ENCODE measurements around the gene NIT1. TPM values are rescaled to one million over a fixed set of nuclear protein-coding genes. Genes with fewer than 3 reads are reported as not detected.

Gene NIT1
- total and polyA plus RNA-seq, 8 donors = 8.8 to 77.9 (median 24.1) TPM

DNA sequence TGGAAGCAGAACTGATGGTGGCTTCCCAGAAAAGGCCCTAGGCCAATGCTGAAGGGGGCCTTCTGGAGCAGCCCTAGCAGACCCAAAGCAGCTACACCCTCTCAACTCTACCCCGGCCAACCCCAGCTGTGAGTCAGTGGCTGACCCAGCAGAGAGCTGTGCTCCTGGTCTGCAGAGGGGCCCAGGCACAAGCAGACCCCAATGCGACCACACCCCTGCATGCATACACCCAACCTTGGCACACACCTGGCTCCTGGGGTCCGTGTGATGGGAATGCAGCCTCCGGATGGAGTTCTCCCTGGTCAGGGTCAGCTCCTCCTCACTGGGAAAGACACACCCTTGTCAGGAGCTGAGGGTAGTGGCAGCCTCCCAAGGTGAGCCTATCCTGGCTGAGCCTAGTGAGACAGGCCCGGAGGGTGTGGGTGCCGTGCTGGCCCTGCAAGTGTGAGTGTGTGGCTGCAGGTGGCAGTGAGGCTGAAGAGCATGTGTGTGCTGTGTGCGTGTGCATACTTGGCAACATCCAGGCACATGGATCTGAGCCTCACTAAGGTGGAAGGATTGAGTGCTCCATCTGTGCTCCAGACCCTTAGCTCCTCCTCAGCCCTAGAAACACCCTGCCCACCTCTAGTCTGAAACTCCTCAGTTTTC is 44.3 kb upstream of the NIT1 start:
- Histone ChIP-seq H3K36me3 (peaks cover 0 to 35% (median 13%) of the 10 kb centered on the region in 4 donors), H3K27me3 (no peaks in the 10 kb centered on the region), H3K4me1 (peaks cover 0 to 5% (median 0%) of the 10 kb centered on the region in 4 donors), H3K9me3 (no peaks in the 10 kb centered on the region), H3K4me3 (no peak overlapping the region), H3K27ac (no peak overlapping the region)
- intact Hi-C loops (cut with DNase I; ENCODE audit: low total_unique reads) = no loop called here
- TF ChIP-seq POLR2AphosphoS5 (IDR thresholded peaks at IDR 0.05) = no peak
- TF ChIP-seq, protein P1, sequence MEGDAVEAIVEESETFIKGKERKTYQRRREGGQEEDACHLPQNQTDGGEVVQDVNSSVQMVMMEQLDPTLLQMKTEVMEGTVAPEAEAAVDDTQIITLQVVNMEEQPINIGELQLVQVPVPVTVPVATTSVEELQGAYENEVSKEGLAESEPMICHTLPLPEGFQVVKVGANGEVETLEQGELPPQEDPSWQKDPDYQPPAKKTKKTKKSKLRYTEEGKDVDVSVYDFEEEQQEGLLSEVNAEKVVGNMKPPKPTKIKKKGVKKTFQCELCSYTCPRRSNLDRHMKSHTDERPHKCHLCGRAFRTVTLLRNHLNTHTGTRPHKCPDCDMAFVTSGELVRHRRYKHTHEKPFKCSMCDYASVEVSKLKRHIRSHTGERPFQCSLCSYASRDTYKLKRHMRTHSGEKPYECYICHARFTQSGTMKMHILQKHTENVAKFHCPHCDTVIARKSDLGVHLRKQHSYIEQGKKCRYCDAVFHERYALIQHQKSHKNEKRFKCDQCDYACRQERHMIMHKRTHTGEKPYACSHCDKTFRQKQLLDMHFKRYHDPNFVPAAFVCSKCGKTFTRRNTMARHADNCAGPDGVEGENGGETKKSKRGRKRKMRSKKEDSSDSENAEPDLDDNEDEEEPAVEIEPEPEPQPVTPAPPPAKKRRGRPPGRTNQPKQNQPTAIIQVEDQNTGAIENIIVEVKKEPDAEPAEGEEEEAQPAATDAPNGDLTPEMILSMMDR (IDR thresholded peaks at IDR 0.05) = peak in 1 of 7 experiments; percentile 2
- WGBS, 5 donors = 49 to 72% (median 61%) methylated on average over 4 to 7 of the region's 7 CpGs
- DNase-seq = peak in 1 of 2 donors; percentile 41

DNA sequence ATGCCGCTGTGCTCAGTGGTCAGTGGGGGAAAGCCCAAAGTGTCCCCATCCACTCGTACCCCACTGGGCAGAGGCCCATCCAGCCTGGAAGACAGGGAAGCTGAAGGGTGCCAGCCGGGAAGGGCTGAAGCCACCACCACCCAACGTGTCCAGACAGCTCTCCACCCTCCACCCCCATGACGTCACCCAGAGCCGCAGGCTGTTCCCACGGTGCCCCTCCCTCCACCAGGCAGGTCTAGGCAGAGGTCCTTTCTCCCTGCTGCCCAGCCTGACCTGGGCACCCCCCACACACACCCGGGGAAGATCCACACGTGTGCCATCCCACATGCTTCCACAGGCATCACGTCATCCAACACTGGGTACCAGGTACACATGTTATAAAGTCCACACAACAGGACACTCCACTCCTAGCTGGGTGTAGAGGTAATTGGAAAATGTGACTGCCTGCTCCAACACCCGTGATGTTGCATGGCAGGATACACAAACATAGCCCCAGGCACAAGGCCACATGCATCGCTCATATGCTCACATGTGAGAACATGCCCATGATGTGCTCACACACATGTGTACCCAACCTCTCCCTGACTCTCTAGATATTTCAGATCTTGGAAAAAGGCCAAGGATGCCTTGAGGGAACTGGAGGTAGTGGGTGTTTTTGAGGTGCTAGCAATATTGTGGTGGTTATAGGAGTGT is 43.1 kb upstream of the NIT1 start:
- 78 to 91% (median 83%) methylated on average over 10 to 12 of the region's 12 CpGs for WGBS, 5 donors
- H3K27ac ChIP-seq = no peak overlapping the region
- TF ChIP-seq POLR2A (IDR thresholded peaks at IDR 0.05) = no peak
- TF ChIP-seq EP300 (IDR thresholded peaks at IDR 0.05) = no peak
- no peak for TF ChIP-seq POLR2AphosphoS5 (IDR thresholded peaks at IDR 0.05)
- TF ChIP-seq, protein P1 (IDR thresholded peaks at IDR 0.05) = no peak
- no peak overlapping the region for H3K4me3 ChIP-seq
- no peak for DNase-seq
- H3K27me3 ChIP-seq = peaks cover 0 to 4% (median 0%) of the 10 kb centered on the region in 3 donors
- H3K9me3 ChIP-seq = no peaks in the 10 kb centered on the region
- no peaks in the 10 kb centered on the region for H3K4me1 ChIP-seq
- intact Hi-C loops (cut with DNase I; ENCODE audit: low total_unique reads) = no loop called here
- peaks cover 0 to 44% (median 13%) of the 10 kb centered on the region in 4 donors for H3K36me3 ChIP-seq

DNA sequence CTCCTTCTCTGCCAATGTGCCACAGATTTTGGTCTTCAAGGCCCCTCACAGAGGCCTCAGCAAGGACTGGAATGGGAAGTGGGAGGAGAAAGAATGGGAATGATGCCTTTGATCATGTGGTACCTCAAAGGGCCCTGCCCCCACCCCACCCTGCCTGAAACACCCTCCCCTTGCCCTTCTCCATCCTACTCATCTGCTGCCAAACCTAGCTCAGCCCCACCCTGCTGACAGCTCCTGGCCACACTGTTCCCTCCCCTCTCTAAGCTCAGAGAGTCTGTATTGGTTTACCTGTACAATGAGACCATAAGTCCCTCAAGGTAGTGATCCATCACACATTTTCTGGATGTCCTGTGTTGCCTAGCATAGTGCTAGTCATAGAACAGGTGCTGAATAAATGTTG is 41.5 kb upstream of the NIT1 start:
- no peaks in the 10 kb centered on the region for H3K4me1 ChIP-seq
- intact Hi-C loops (cut with DNase I; ENCODE audit: low total_unique reads) = no loop called here

DNA sequence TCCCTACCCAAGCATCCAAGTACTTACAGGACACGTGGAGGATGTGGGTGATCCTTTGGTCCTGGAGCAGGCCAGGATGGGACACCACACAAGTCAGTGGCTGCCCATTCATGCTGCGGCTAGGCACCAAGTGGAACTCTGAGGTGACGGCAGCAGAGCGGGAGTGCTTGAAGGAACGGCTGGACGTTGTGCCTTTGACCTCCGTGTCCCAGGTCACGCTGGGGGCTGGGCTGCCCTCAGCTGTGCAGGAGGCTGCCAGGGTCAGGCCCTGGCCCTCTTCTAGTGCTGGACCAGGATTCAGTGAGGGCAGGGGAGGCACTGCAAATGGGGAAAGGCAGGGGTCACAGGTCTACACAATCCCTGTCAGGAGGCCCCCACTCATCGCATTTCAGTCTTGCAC is 40.5 kb upstream of the NIT1 start:
- intact Hi-C loops (cut with DNase I; ENCODE audit: low total_unique reads) = no loop called here
- Histone ChIP-seq H3K36me3 (peaks cover 0 to 41% (median 13%) of the 10 kb centered on the region in 4 donors), H3K27ac (no peak overlapping the region), H3K9me3 (no peaks in the 10 kb centered on the region), H3K4me3 (no peak overlapping the region), H3K27me3 (peaks cover 0 to 4% (median 0%) of the 10 kb centered on the region in 3 donors), H3K4me1 (peaks cover 0 to 9% (median 4%) of the 10 kb centered on the region in 4 donors)
- 81 to 100% (median 84%) methylated on average over 1 to 9 of the region's 9 CpGs for WGBS, 5 donors
- no peak for DNase-seq
- TF ChIP-seq POLR2A (IDR thresholded peaks at IDR 0.05) (no peak), EP300 (IDR thresholded peaks at IDR 0.05) (no peak), POLR2AphosphoS5 (IDR thresholded peaks at IDR 0.05) (no peak)
- TF ChIP-seq, protein P1 (IDR thresholded peaks at IDR 0.05) = no peak

More for the DNA sequence above, 41.5 kb upstream of the NIT1 start:
- Histone ChIP-seq H3K36me3 (peaks cover 0 to 44% (median 13%) of the 10 kb centered on the region in 4 donors), H3K4me3 (no peak overlapping the region), H3K27ac (no peak overlapping the region), H3K27me3 (peaks cover 0 to 4% (median 0%) of the 10 kb centered on the region in 3 donors), H3K9me3 (no peaks in the 10 kb centered on the region)
- TF ChIP-seq, protein P1 (IDR thresholded peaks at IDR 0.05) = no peak
- no peak for TF ChIP-seq POLR2AphosphoS5 (IDR thresholded peaks at IDR 0.05)
- TF ChIP-seq EP300 (IDR thresholded peaks at IDR 0.05) = no peak
- TF ChIP-seq POLR2A (IDR thresholded peaks at IDR 0.05) = no peak
- no peak for DNase-seq
